ENCODE results near the gene UBXN7. TPM values are rescaled to one million over a fixed set of nuclear protein-coding genes. Genes with fewer than 3 reads are reported as not detected.

The UBXN7 gene
- total RNA-seq, 1 experiment from 2014 or later: 61.7 TPM

DNA sequence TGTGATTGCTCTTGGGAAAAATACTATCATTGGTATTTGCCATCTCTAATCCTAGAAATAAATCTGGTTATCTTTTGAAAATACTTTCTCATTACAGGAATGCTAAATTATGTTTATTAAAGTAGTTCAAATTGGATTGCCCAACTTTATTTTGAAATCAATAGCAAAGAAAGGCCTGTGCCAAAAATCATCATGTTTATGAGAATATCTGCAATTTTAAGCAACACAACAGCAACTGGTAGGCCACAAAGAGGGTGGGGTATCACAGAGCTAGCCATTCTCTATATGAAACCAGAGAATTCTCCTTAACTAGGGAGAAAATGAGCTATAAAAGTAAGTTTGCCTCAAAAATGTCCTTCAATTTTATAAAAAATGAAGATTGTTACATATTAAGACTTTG, 82.2 kb downstream of the UBXN7 start:
- no peak for ATAC-seq
- intact Hi-C loops (cut with micrococcal nuclease; ENCODE audit: unreplicated experiment) (no loop called here), in situ Hi-C loops (cut with HindIII; ENCODE audit: low pct_unique_long_range_greater_than_20kb, low sequenced_read_pairs) (no loop called here)
- TF ChIP-seq TCF7L2 (IDR thresholded peaks at IDR 0.05; ENCODE audit: low read depth, low read length) (no peak), SIN3A (IDR thresholded peaks at IDR 0.05; ENCODE audit: borderline replicate concordance, insufficient read depth, low read depth, low read length) (no peak), POLR2AphosphoS5 (IDR thresholded peaks at IDR 0.05; ENCODE audit: low read depth, low read length) (no peak)
- TF ChIP-seq, protein P1, sequence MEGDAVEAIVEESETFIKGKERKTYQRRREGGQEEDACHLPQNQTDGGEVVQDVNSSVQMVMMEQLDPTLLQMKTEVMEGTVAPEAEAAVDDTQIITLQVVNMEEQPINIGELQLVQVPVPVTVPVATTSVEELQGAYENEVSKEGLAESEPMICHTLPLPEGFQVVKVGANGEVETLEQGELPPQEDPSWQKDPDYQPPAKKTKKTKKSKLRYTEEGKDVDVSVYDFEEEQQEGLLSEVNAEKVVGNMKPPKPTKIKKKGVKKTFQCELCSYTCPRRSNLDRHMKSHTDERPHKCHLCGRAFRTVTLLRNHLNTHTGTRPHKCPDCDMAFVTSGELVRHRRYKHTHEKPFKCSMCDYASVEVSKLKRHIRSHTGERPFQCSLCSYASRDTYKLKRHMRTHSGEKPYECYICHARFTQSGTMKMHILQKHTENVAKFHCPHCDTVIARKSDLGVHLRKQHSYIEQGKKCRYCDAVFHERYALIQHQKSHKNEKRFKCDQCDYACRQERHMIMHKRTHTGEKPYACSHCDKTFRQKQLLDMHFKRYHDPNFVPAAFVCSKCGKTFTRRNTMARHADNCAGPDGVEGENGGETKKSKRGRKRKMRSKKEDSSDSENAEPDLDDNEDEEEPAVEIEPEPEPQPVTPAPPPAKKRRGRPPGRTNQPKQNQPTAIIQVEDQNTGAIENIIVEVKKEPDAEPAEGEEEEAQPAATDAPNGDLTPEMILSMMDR (IDR thresholded peaks at IDR 0.05): no peak
- TF ChIP-seq, protein P2, sequence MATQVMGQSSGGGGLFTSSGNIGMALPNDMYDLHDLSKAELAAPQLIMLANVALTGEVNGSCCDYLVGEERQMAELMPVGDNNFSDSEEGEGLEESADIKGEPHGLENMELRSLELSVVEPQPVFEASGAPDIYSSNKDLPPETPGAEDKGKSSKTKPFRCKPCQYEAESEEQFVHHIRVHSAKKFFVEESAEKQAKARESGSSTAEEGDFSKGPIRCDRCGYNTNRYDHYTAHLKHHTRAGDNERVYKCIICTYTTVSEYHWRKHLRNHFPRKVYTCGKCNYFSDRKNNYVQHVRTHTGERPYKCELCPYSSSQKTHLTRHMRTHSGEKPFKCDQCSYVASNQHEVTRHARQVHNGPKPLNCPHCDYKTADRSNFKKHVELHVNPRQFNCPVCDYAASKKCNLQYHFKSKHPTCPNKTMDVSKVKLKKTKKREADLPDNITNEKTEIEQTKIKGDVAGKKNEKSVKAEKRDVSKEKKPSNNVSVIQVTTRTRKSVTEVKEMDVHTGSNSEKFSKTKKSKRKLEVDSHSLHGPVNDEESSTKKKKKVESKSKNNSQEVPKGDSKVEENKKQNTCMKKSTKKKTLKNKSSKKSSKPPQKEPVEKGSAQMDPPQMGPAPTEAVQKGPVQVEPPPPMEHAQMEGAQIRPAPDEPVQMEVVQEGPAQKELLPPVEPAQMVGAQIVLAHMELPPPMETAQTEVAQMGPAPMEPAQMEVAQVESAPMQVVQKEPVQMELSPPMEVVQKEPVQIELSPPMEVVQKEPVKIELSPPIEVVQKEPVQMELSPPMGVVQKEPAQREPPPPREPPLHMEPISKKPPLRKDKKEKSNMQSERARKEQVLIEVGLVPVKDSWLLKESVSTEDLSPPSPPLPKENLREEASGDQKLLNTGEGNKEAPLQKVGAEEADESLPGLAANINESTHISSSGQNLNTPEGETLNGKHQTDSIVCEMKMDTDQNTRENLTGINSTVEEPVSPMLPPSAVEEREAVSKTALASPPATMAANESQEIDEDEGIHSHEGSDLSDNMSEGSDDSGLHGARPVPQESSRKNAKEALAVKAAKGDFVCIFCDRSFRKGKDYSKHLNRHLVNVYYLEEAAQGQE (IDR thresholded peaks at IDR 0.05; ENCODE audit: insufficient read depth in 1 of 2, low read depth in 2 of 2, low read length in 1 of 2): no peak
- Histone ChIP-seq H3K27ac (ENCODE audit: low read length) (no peak overlapping the region), H3K4me3 (ENCODE audit: low read depth in 2 of 2, low read length in 2 of 2) (no peak overlapping the region), H3K27me3 (ENCODE audit: control insufficient read depth, insufficient read depth, low read length) (no peaks in the 10 kb centered on the region), H3K36me3 (ENCODE audit: control insufficient read depth, insufficient read depth, low read length) (peaks cover 2% of the 10 kb centered on the region), H3K9me3 (ENCODE audit: control insufficient read depth, insufficient read depth, low read depth, low read length) (no peaks in the 10 kb centered on the region), H3K4me1 (ENCODE audit: control insufficient read depth, insufficient read depth, low read length) (0 out of 2 replicates have a peak, but pooled peaks cover 2% of the 10 kb centered on the region)
- ChIA-PET POLR2A (interaction anchor here (0.5 kb wide), 1 partner anchor 11 kb away, joined by 12 read pairs; no protein-coding TSS in a partner anchor), CTCF (no interaction called here)
- BruUV-seq (replicated peaks): no TSS peak
- no peak for DNase-seq (ENCODE audit: low read depth, low spot score)

DNA sequence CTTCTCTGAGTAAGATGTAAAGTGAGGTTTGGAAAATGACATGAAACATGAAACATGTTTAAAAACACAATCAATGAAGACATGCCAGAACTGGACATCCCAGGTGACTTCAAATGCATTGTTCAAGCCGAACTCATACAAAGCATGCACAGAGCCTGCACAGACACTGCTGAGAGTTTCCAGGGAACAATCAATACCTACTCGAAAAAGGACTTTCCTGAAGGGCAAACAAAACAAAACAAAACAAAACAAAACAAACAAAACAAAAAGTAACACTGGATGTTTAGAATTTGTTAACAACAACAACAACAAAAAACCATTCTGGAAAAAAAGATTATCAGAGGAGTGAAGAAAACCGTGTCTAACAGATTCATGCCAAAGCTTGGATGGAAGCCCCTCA, 83.5 kb downstream of the UBXN7 start:
- Histone ChIP-seq H3K9me3 (ENCODE audit: control insufficient read depth, insufficient read depth, low read depth, low read length) (no peaks in the 10 kb centered on the region), H3K27me3 (ENCODE audit: control insufficient read depth, insufficient read depth, low read length) (no peaks in the 10 kb centered on the region), H3K36me3 (ENCODE audit: control insufficient read depth, insufficient read depth, low read length) (peaks cover 2% of the 10 kb centered on the region; the same call in 1 of the 2 replicates), H3K27ac (ENCODE audit: low read length) (no peak overlapping the region), H3K4me3 (ENCODE audit: low read depth in 2 of 2, low read length in 2 of 2) (no peak overlapping the region), H3K4me1 (ENCODE audit: control insufficient read depth, insufficient read depth, low read length) (0 out of 2 replicates have a peak, but pooled peaks cover 2% of the 10 kb centered on the region)
- no peak for ATAC-seq
- in situ Hi-C loops (cut with HindIII; ENCODE audit: low pct_unique_long_range_greater_than_20kb, low sequenced_read_pairs): no loop called here
- DNase-seq (ENCODE audit: low read depth, low spot score): no peak
- TF ChIP-seq, protein P1 (IDR thresholded peaks at IDR 0.05): no peak
- no peak for TF ChIP-seq SIN3A (IDR thresholded peaks at IDR 0.05; ENCODE audit: borderline replicate concordance, insufficient read depth, low read depth, low read length)
- TF ChIP-seq, protein P2 (IDR thresholded peaks at IDR 0.05; ENCODE audit: insufficient read depth in 1 of 2, low read depth in 2 of 2, low read length in 1 of 2): no peak
- no peak for TF ChIP-seq TCF7L2 (IDR thresholded peaks at IDR 0.05; ENCODE audit: low read depth, low read length)
- intact Hi-C loops (cut with micrococcal nuclease; ENCODE audit: unreplicated experiment): no loop called here
- no TSS peak for BruUV-seq (replicated peaks)
- ChIA-PET CTCF (no interaction called here), POLR2A (no interaction called here)
